Effector memory CD4-positive, alpha-beta T cell (primary cell): Measurements from ENCODE around the gene ZNF365.
"Not testable (repeated sequence)": the region's sequence is repeated elsewhere in the genome, so short reads cannot be mapped to it uniquely, and the experiment has no call there.

Experiments
- DNase-seq, 3 donors: peaks; one replicate each; pipeline ENCODE4 v3.0.0-alpha.2; 2020
- H3K27ac ChIP-seq: 2 replicates; pipeline ENCODE4 v1.7.0; 2013; ENCODE audit warnings: mild to moderate bottlenecking, low read length, moderate library complexity; ENCODE audit not compliant: insufficient read depth, poor library complexity, severe bottlenecking
- H3K27me3 ChIP-seq: replicated peaks from 2 replicates; pipeline ENCODE4 v1.7.0; 2013; ENCODE audit warnings: mild to moderate bottlenecking, low read length; ENCODE audit not compliant: insufficient read depth, control insufficient read depth, poor library complexity, severe bottlenecking
- H3K36me3 ChIP-seq: 2 replicates; pipeline ENCODE4 v1.7.0; 2013; ENCODE audit warnings: mild to moderate bottlenecking, low read length, moderate library complexity; ENCODE audit not compliant: control insufficient read depth, insufficient read depth
- H3K4me1 ChIP-seq: 2 replicates; pipeline ENCODE4 v1.7.0; 2013; ENCODE audit warnings: low read length, mild to moderate bottlenecking; ENCODE audit not compliant: control insufficient read depth, insufficient read depth, poor library complexity, severe bottlenecking
- H3K4me3 ChIP-seq: 2 replicates; pipeline ENCODE4 v1.7.0; 2013; ENCODE audit warnings: low read length, low read depth, mild to moderate bottlenecking; ENCODE audit not compliant: insufficient read depth, poor library complexity, severe bottlenecking
- H3K9me3 ChIP-seq: 2 replicates; pipeline ENCODE4 v1.7.0; 2013; ENCODE audit warnings: mild to moderate bottlenecking, low read length, moderate library complexity; ENCODE audit not compliant: control insufficient read depth

ZNF365 gene

DNA sequence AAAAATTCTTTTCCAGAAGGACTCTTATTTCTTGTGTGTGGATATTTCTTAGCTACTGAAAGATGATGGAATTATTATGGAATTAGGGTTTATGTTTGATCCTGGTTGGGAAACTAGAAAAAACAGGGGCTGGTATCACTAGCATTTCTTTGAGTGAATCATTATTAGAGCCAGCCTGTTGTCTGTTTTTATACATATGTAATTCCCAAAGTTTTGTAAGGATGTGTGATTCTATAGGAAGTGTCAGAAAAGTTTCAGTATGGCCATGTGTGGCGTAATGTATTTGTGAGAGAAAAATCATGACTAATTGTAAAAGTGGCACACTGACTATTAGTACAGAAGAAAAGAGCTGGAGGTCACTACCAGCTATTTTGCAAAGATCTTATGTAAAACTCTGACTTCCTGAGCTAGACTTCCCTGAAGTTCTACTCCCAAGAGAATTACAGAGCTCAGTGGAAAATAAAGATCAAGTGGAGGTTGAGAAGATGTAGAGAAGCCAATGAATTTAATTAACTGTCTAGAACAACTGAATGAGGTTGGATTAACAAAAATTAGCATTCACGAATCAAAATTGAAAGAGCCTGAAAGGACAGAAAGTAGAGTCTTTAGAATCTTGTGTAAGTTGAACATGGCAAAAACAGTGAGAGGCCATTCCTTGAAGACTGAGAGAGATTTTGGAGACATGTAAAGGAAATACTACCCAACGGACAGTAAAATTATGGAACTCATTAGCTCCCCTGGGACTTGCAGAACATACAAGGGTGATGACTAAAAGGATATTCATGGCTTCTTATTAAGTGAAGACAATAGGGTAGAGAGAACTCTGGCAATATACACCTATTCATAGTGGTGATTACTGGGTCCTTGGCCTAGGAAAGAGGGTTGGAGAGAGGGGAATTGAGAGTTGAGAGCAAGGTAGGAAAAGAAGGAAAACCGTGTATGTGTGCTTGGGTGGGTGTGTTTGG, 12.5 kb downstream of the ZNF365 start:
- Histone ChIP-seq H3K4me1 (peaks cover 13% of the 10 kb centered on the region), H3K9me3 (no peaks in the 10 kb centered on the region), H3K27me3 (no peaks in the 10 kb centered on the region), H3K27ac (no peak overlapping the region), H3K4me3 (no peak overlapping the region), H3K36me3 (no peaks in the 10 kb centered on the region)
- DNase-seq, result no peak

DNA sequence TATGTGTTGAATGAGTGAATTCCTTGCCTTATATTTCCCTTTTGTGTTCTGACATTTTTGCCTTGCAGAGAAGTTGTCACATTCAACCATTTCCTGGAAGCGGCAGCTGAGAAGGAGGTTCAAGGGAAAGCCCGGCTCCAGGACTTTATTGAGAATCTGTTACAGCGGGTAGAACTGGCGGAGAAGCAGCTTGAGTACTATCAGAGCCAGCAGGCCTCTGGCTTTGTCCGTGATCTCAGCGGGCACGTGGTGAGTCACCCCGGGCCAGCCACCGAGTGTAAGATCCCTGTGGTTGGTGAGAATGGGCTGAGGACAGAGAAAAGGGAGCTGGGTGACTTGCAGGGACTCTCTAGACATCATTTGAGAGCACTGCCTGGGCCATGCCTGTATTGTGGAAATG, 14.2 kb downstream of the ZNF365 start:
- Histone ChIP-seq H3K9me3 (no peaks in the 10 kb centered on the region), H3K36me3 (no peaks in the 10 kb centered on the region), H3K27ac (no peak overlapping the region), H3K4me1 (peaks cover 10% of the 10 kb centered on the region), H3K4me3 (no peak overlapping the region), H3K27me3 (no peaks in the 10 kb centered on the region)
- no peak for DNase-seq

DNA sequence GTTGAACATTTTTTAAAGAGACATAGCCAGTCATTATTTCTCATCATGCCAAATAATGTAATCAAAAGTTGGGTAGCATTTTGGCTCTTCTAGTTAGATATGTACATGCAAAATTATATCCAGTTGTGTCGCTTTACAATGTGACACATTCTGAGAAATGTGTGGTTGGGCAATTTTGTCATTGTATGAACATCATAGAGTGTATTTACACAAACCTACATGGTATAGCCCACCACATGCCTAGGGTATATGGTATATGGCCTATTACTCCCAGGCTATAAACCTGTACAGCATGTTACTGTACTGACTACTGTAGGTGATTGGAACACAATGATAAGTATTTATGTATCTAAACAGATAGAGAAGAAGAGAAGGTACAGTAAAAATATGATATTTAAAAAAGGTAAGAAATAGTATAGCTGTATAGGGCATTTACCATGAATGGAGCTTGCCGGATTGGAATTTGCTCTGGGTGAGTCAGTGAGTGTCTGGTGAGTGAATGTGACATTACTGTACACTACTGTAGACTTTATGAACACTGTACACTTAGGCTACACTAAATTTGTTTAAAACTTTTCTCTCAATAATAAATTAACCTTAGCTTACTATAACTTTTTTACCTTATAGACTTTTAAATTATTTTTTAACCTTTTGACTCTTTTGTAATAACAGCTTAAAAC, 16.5 kb downstream of the ZNF365 start:
- no peak overlapping the region for H3K27ac ChIP-seq
- H3K27me3 ChIP-seq, result no peaks in the 10 kb centered on the region
- no peak overlapping the region for H3K4me3 ChIP-seq
- no peak for DNase-seq
- H3K36me3 ChIP-seq, result no peaks in the 10 kb centered on the region
- H3K4me1 ChIP-seq, result no peaks in the 10 kb centered on the region
- no peaks in the 10 kb centered on the region for H3K9me3 ChIP-seq

DNA sequence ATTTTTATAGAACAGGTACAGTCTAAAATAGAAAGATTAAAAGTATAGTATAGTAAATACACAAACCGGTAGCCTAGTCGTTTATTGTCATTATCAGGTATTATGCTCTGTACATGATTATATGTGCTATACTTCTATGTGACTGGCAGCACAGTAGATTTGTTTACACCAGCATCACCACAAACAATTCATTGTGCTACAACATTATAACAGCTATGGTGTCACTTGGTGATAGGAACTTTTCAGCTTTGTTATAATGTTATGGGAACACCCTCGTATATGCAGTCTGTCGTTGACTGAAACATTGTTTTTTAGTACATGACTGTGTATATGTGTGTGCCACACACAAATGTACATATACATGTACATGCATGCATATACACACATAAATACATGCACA, 19.1 kb downstream of the ZNF365 start:
- Histone ChIP-seq H3K36me3 (no peaks in the 10 kb centered on the region), H3K27ac (no peak overlapping the region), H3K4me1 (no peaks in the 10 kb centered on the region), H3K9me3 (no peaks in the 10 kb centered on the region), H3K4me3 (no peak overlapping the region), H3K27me3 (no peaks in the 10 kb centered on the region)
- no peak for DNase-seq

DNA sequence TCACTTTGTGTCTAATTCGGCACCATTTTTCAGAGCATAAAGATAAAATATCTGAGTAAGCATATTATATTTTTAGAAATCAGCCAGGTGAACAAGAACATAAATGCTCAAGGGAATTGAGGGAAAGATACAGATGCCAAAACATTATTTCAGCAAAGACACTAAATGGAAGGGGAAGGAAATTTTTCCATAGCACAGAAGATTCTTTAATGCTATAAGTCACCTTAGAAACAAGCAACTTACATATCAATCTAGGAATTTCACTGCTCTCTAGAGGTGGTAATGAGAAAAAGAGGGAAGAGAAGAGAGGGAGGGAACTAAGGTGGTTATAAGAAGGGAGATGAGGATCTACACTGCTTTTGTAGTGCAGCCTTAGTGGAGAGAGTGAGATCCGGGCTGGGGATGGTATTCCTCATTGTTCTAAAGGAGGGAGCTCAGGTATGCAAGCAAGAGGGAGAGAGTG, 20.4 kb downstream of the ZNF365 start:
- no peaks in the 10 kb centered on the region for H3K36me3 ChIP-seq
- H3K9me3 ChIP-seq, result no peaks in the 10 kb centered on the region
- no peaks in the 10 kb centered on the region for H3K4me1 ChIP-seq
- H3K4me3 ChIP-seq, result no peak overlapping the region
- no peak overlapping the region for H3K27ac ChIP-seq
- H3K27me3 ChIP-seq, result no peaks in the 10 kb centered on the region
- no peak for DNase-seq

DNA sequence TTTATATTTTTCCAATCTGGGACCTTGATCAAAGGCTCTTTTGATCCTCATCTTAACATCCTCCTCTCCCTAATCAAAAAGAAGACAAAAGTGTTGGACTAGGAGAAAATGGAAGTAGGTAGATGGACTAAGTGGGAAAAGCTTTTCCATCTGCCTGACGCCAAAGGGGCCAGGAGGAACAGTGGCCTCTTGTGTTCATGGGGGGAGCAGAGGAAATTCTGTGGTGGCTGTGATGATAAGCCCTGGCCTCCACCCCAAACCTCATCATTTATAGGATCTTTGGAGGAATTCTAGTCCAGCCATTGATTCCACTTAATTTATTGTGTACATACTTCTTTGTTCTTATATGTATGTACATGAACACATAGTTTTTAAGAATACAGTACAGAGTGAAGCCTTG, 21.7 kb downstream of the ZNF365 start:
- H3K4me3 ChIP-seq, result no peak overlapping the region
- H3K36me3 ChIP-seq, result no peaks in the 10 kb centered on the region
- no peaks in the 10 kb centered on the region for H3K9me3 ChIP-seq
- DNase-seq, result no peak
- H3K4me1 ChIP-seq, result no peaks in the 10 kb centered on the region
- no peak overlapping the region for H3K27ac ChIP-seq
- H3K27me3 ChIP-seq, result no peaks in the 10 kb centered on the region

DNA sequence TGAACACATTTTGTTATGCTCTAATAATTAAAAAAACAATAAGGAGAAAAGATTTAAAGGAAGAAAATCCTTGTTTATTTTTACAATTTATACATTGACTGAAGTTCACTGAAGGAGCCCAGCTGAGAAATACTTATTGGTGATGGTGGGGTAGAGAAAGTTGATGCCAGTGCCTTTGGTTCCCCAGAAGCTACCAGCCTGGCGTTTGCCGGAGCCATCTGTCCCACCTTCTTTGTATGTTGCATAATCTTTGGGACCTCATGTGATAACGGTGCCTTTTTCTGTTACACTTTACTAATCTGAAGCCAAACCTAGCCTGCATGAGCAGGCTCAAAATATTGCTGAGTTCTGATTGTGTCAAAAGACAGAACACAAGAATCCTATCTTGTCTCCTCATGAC, 22.7 kb downstream of the ZNF365 start:
- Histone ChIP-seq H3K27ac (no peak overlapping the region), H3K9me3 (no peaks in the 10 kb centered on the region), H3K4me1 (no peaks in the 10 kb centered on the region), H3K36me3 (no peaks in the 10 kb centered on the region), H3K4me3 (no peak overlapping the region), H3K27me3 (no peaks in the 10 kb centered on the region)
- DNase-seq, result no peak

DNA sequence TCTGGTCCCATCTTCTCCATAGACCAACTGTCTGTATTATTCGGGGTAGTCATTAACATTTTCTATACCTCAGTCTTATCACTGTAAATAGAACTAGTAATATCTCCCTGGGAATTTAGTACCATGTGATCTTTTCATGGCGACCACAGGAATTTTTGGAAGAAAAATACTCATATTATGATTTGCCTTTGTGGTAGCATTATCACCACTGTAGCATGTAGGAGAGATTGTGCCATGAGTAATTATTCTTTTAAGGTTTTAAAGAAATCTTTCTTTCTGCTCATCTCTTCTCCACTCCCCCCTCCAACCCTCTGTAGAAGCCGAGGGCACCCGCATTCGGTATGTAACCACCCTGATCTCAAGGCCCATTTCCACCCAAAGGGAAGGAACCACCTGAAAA, 25.0 kb downstream of the ZNF365 start:
- H3K4me3 ChIP-seq, result no peak overlapping the region
- no peak for DNase-seq
- H3K27ac ChIP-seq, result no peak overlapping the region
- no peaks in the 10 kb centered on the region for H3K9me3 ChIP-seq
- no peaks in the 10 kb centered on the region for H3K4me1 ChIP-seq
- H3K27me3 ChIP-seq, result no peaks in the 10 kb centered on the region
- no peaks in the 10 kb centered on the region for H3K36me3 ChIP-seq

DNA sequence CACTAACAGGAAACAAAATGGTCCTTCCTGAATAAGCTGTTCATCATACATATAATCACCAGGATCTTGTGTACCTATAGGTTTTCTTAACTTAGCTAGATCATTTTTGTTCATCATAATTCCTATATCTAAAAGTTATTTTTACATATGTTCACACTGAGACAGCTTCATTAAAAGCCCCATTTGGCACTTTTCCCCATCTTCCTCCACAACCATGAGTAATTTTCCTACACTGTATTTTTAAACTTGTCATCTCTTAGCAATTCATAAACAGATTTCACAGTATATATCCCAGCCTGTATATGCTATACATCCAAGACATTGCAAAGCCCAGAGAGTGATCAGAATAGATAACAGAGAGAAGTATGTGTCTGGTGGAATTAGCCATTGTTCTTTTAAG, 28.3 kb downstream of the ZNF365 start:
- H3K27ac ChIP-seq, result no peak overlapping the region
- H3K27me3 ChIP-seq, result no peaks in the 10 kb centered on the region
- H3K36me3 ChIP-seq, result no peaks in the 10 kb centered on the region
- H3K9me3 ChIP-seq, result no peaks in the 10 kb centered on the region
- DNase-seq, result no peak
- H3K4me3 ChIP-seq, result no peak overlapping the region
- no peaks in the 10 kb centered on the region for H3K4me1 ChIP-seq

DNA sequence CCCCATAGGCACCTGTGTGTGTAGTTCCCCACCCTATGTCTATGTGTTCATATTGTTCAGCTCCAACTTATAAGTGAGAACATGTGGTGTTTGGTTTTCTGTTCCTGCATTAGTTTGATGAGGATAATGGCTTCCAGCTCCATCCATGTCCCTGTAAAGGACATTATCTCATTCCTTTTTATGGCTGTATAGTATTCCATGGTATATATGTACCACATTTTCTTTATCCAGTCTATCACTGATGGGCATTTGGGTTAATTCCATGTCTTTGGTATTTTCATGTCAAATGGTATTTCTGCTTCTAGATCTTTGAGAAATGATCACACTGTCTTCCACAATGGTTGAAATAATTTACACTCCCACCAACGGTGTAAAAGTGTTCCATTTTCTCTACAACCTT, 36.4 kb downstream of the ZNF365 start:
- not testable (repeated sequence) for H3K36me3 ChIP-seq, DNase-seq, H3K27me3 ChIP-seq, H3K4me3 ChIP-seq, H3K27ac ChIP-seq, H3K9me3 ChIP-seq, H3K4me1 ChIP-seq
